ENCODE measurements around the gene SLC27A4. TPM values are rescaled to one million over a fixed set of nuclear protein-coding genes. Genes with fewer than 3 reads are reported as not detected.

The SLC27A4 gene
- polyA plus RNA-seq, 2 of the 4 experiments (the other 2 are of a cell fraction): 14.5 to 27.0 TPM

DNA sequence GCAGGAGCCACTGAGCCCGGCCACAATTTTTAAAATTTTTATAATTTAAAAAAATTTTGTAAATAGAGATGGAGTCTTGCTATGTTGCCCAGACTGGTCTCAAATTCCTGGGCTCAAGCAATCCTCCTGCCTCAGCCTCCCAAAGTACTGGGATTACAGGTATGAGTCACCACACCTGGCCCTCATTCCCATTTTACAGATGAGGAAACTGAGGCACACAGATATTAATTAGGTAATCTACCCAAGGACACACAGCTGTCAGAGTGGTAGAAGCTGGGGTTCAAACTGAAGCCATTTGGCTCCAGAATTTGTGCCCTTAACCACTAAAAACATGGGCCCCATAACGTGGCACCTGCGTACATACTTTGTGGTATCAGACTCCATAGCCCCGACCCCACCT is 25.6 kb upstream of the SLC27A4 start:
- Histone ChIP-seq H3K4me2 (no peak overlapping the region), H3K4me1 (peaks cover 4% of the 10 kb centered on the region; the same call in 1 of the 3 replicates), H3K4me3 (no peak overlapping the region), H3K27ac (no peak overlapping the region), H3K9me3 (no peaks in the 10 kb centered on the region)
- ChIA-PET CTCF (interaction anchor here (0.7 to 3.7 kb wide), 3 partner anchors 20 to 55 kb away, joined by 3 to 30 read pairs (median 8); no protein-coding TSS in a partner anchor), POLR2A (no interaction called here)
- ATAC-seq (no peak), DNase-seq (ENCODE audit: low read depth in 1 of 2, low spot score in 1 of 2) (no peak), FAIRE-seq (no peak)
- TF ChIP-seq, protein P1, sequence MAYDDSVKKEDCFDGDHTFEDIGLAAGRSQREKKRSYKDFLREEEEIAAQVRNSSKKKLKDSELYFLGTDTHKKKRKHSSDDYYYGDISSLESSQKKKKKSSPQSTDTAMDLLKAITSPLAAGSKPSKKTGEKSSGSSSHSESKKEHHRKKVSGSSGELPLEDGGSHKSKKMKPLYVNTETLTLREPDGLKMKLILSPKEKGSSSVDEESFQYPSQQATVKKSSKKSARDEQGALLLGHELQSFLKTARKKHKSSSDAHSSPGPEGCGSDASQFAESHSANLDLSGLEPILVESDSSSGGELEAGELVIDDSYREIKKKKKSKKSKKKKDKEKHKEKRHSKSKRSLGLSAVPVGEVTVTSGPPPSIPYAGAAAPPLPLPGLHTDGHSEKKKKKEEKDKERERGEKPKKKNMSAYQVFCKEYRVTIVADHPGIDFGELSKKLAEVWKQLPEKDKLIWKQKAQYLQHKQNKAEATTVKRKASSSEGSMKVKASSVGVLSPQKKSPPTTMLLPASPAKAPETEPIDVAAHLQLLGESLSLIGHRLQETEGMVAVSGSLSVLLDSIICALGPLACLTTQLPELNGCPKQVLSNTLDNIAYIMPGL (CRISPR knock-in tag; IDR thresholded peaks at IDR 0.05; ENCODE audit: borderline replicate concordance): no peak
- TF ChIP-seq USF2 (IDR thresholded peaks at IDR 0.05) (no peak), HDAC2 (IDR thresholded peaks at IDR 0.05) (no peak), BHLHE40 (IDR thresholded peaks at IDR 0.05; ENCODE audit: low read depth, low read length) (no peak), JUNB (IDR thresholded peaks at IDR 0.05) (no peak), TFCP2L1 (CRISPR knock-in tag; IDR thresholded peaks at IDR 0.05) (no peak), CHD4 (IDR thresholded peaks at IDR 0.05; ENCODE audit: borderline replicate concordance) (no peak), NR3C1 (IDR thresholded peaks at IDR 0.05) (no peak), CEBPB (IDR thresholded peaks at IDR 0.05) (no peak), HOXB13 (CRISPR knock-in tag; IDR thresholded peaks at IDR 0.05; ENCODE audit: low read depth) (no peak), SREBF2 (IDR thresholded peaks at IDR 0.05) (no peak), KDM1A (IDR thresholded peaks at IDR 0.05; ENCODE audit: low read depth) (no peak), MYC (IDR thresholded peaks at IDR 0.05; ENCODE audit: borderline replicate concordance, low read length) (no peak), POLR2A (IDR thresholded peaks at IDR 0.05; ENCODE audit: low read length) (no peak), MAX (IDR thresholded peaks at IDR 0.05) (no peak)
- TF ChIP-seq, protein P2, sequence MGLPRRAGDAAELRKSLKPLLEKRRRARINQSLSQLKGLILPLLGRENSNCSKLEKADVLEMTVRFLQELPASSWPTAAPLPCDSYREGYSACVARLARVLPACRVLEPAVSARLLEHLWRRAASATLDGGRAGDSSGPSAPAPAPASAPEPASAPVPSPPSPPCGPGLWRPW (IDR thresholded peaks at IDR 0.05): no peak
- WGBS (ENCODE audit: missing lambda C conversion rate): 89% methylated on average over 4 of the region's 4 CpGs

GRCh38 chr9:128316421-128316820 is 23.9 kb upstream of the SLC27A4 start:
- TF ChIP-seq CBX2 (IDR thresholded peaks at IDR 0.05; ENCODE audit: borderline replicate concordance, low read depth) (no peak), TFCP2L1 (CRISPR knock-in tag; IDR thresholded peaks at IDR 0.05) (no peak), SMC3 (IDR thresholded peaks at IDR 0.05) (no peak), NPAS2 (CRISPR knock-in tag; IDR thresholded peaks at IDR 0.05; ENCODE audit: borderline replicate concordance) (no peak), RARB (CRISPR knock-in tag; IDR thresholded peaks at IDR 0.05) (no peak), CBX8 (IDR thresholded peaks at IDR 0.05) (no peak), HEYL (CRISPR knock-in tag; IDR thresholded peaks at IDR 0.05) (no peak), HDAC2 (IDR thresholded peaks at IDR 0.05) (no peak)
- TF ChIP-seq, protein P3, sequence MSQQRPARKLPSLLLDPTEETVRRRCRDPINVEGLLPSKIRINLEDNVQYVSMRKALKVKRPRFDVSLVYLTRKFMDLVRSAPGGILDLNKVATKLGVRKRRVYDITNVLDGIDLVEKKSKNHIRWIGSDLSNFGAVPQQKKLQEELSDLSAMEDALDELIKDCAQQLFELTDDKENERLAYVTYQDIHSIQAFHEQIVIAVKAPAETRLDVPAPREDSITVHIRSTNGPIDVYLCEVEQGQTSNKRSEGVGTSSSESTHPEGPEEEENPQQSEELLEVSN (IDR thresholded peaks at IDR 0.05; ENCODE audit: borderline replicate concordance, low read depth): no peak
- Histone ChIP-seq H3K4me1 (peaks cover 8% of the 10 kb centered on the region), H3K27ac (no peak overlapping the region), H3K4me3 (no peak overlapping the region), H3K9me3 (no peaks in the 10 kb centered on the region), H3K4me2 (no peak overlapping the region)
- FAIRE-seq (no peak), ATAC-seq (peak in 1 of 2 experiments; percentile 35; a peak in 3 of 6 replicates), DNase-seq (ENCODE audit: low read depth in 1 of 2, low spot score in 1 of 2) (no peak)
- WGBS (ENCODE audit: missing lambda C conversion rate): 86% methylated on average over 9 of the region's 9 CpGs
- ChIA-PET POLR2A (interaction anchor here (0.5 kb wide), 1 partner anchor 117 kb away, joined by 3 read pairs; no protein-coding TSS in a partner anchor), CTCF (interaction anchor here (0.6 to 3.7 kb wide), 2 partner anchors 21 to 326 kb away, joined by 3 to 30 read pairs; no protein-coding TSS in a partner anchor)

Data from A549 (cell line).